RWPE2 (cell line): Measurements from ENCODE around the gene TXNIP.
A peak's percentile ranks its signal among the peaks of the same experiment; 100 is the strongest.

Source experiments
- ATAC-seq: fragments of 200-7000 bp; cut with Tn5 transposase; 3 replicates; pipeline ENCODE4 v1.9.1; 2021; ENCODE audit warnings: low read depth
- DNase-seq: peaks from one replicate; pipeline ENCODE4 v3.0.0-alpha.2; 2020; ENCODE audit warnings: low spot score
- H3K27ac ChIP-seq: fragments of 450-650 bp; 2 replicates; pipeline ENCODE4 v1.5.1; 2017; ENCODE audit warnings: mild to moderate bottlenecking; ENCODE audit not compliant: poor library complexity, severe bottlenecking
- H3K27me3 ChIP-seq: fragments of 250-450 bp; sonication (Bioruptor Pico); 2 replicates; pipeline ENCODE4 v1.5.1; 2021; ENCODE audit warnings: mild to moderate bottlenecking, moderate library complexity; ENCODE audit not compliant: insufficient read depth, poor library complexity, severe bottlenecking
- H3K36me3 ChIP-seq: fragments of 250-450 bp; sonication (Bioruptor Pico); 2 replicates; pipeline ENCODE4 v1.5.1; 2020; ENCODE audit warnings: low read depth, mild to moderate bottlenecking, moderate library complexity
- H3K4me1 ChIP-seq: fragments of 250-450 bp; sonication (Bioruptor Pico); 2 replicates; pipeline ENCODE4 v1.5.1; 2021; ENCODE audit warnings: mild to moderate bottlenecking, moderate library complexity; ENCODE audit not compliant: insufficient read depth, poor library complexity, severe bottlenecking
- H3K4me3 ChIP-seq: fragments of 250-450 bp; sonication (Bioruptor Pico); 2 replicates; pipeline ENCODE4 v1.5.1; 2021; ENCODE audit warnings: mild to moderate bottlenecking, moderate library complexity; ENCODE audit not compliant: severe bottlenecking
- H3K9me3 ChIP-seq: fragments of 250-450 bp; sonication (Bioruptor Pico); 2 replicates; pipeline ENCODE4 v1.5.1; 2021; ENCODE audit warnings: mild to moderate bottlenecking, moderate library complexity; ENCODE audit not compliant: severe bottlenecking
- TF ChIP-seq, protein P1 (sequence below): fragments of 450-650 bp; IDR thresholded peaks from one replicate; pipeline ENCODE4 v1.5.1; 2017; ENCODE audit warnings: mild to moderate bottlenecking, moderate library complexity; ENCODE audit not compliant: poor library complexity, severe bottlenecking

TXNIP gene

DNA sequence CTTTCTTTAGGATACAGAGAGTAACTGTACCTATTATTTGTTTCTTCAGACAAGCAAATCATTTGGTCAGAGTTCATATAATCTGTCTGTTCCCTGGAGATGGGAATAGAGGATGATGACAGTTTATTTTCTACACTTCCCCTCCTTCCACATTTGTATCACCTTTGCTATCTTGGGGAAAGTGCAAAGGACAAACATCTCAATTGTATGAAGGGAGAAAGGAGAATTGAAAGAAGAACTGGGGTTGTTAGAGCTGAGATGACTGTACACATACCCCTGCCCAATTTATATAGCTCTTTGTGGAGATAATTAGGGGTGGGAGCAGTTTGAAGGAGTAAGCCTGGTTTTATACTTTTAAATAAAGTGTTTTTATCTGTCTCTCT is 17.9 kb downstream of the TXNIP start:
- TF ChIP-seq, protein P1, sequence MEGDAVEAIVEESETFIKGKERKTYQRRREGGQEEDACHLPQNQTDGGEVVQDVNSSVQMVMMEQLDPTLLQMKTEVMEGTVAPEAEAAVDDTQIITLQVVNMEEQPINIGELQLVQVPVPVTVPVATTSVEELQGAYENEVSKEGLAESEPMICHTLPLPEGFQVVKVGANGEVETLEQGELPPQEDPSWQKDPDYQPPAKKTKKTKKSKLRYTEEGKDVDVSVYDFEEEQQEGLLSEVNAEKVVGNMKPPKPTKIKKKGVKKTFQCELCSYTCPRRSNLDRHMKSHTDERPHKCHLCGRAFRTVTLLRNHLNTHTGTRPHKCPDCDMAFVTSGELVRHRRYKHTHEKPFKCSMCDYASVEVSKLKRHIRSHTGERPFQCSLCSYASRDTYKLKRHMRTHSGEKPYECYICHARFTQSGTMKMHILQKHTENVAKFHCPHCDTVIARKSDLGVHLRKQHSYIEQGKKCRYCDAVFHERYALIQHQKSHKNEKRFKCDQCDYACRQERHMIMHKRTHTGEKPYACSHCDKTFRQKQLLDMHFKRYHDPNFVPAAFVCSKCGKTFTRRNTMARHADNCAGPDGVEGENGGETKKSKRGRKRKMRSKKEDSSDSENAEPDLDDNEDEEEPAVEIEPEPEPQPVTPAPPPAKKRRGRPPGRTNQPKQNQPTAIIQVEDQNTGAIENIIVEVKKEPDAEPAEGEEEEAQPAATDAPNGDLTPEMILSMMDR, result no peak
- peak overlapping the region; percentile 93 for H3K27ac ChIP-seq
- no peaks in the 10 kb centered on the region; the same call in 1 of the 2 replicates for H3K36me3 ChIP-seq
- H3K9me3 ChIP-seq, result no peaks in the 10 kb centered on the region
- H3K4me1 ChIP-seq, result peaks cover 24% of the 10 kb centered on the region
- H3K4me3 ChIP-seq, result no peak overlapping the region
- H3K27me3 ChIP-seq, result no peaks in the 10 kb centered on the region
- ATAC-seq (no peak), DNase-seq (no peak)

DNA sequence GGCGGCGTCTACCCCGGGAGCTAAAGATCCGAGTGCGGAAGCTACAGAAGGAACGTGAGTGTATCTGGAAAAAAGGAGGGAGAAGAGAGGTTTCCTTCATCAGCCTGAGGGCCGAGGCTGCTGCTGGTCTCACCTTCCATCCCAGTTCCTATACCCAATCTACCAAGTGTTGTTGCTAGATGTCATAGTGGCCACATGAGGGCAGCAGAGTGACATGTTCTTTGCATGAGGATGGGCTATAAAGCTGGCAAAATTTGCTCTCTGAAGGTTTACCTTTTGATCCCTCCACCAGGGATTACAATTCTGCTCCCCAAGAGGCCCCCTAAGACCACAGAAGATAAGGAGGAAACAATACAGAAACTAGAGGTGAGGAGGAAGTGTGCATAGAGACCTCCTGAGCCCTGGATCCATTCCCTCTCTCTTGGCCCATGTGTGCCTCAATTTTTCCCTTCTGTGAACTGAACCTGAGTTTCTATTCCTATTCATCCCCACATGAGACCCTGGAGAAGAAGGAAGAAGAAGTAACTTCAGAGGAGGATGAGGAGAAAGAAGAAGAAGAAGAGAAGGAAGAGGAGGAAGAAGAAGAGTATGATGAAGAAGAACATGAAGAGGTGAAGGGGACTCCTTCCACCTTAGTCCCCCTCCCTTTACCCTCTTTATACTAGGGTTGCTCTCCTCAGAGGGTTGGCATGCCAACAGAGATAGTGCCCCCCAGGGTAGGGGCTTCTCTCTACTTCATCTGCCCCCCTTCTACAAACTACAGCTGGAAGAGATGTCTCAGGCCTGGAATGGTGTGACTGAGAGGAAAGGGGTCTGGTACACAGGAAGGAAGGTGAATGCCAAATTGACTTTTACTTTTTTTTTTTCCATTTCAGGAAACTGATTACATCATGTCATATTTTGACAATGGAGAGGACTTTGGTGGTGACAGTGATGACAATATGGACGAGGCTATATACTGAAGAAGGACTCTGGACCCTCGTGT is 18.6 kb downstream of the TXNIP start:
- Histone ChIP-seq H3K9me3 (no peaks in the 10 kb centered on the region), H3K27me3 (no peaks in the 10 kb centered on the region), H3K36me3 (no peaks in the 10 kb centered on the region; the same call in 1 of the 2 replicates), H3K4me1 (peaks cover 24% of the 10 kb centered on the region), H3K4me3 (no peak overlapping the region), H3K27ac (peak overlapping the region; percentile 93)
- TF ChIP-seq, protein P1, result peak; percentile 90
- DNase-seq, result no peak
- ATAC-seq, result peak; percentile 60

- no peak for DNase-seq
- Histone ChIP-seq H3K4me3 (no peak overlapping the region), H3K9me3 (no peaks in the 10 kb centered on the region), H3K27ac (peak overlapping the region; percentile 93), H3K36me3 (no peaks in the 10 kb centered on the region; the same call in 1 of the 2 replicates), H3K4me1 (peaks cover 24% of the 10 kb centered on the region), H3K27me3 (no peaks in the 10 kb centered on the region)
- ATAC-seq, result no peak
- TF ChIP-seq, protein P1, result no peak
These were observed 19.4 kb downstream of the TXNIP start for GRCh38 chr1:145977016-145977415.

DNA sequence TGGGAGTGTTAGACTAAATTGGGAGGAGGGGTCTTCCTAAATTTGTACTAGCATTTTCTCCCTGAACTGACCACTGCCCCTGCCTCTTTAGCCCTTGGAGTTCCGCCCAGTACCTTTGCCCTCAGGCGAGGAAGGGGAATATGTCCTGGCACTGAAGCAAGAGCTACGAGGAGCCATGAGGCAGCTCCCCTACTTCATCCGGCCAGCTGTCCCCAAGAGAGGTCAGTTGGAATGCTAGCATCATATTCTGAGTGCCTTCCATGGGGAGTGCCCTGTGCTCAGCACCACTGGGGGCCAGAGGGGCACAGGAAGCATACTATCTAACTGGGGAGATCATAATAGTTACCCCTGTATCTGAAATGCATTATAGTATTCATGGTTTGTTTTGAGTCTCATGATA is 21.2 kb downstream of the TXNIP start:
- TF ChIP-seq, protein P1, result no peak
- Histone ChIP-seq H3K4me3 (no peak overlapping the region), H3K36me3 (no peaks in the 10 kb centered on the region; the same call in 1 of the 2 replicates), H3K27ac (no peak overlapping the region), H3K27me3 (no peaks in the 10 kb centered on the region), H3K9me3 (no peaks in the 10 kb centered on the region), H3K4me1 (peaks cover 24% of the 10 kb centered on the region)
- ATAC-seq, result no peak
- no peak for DNase-seq

- Histone ChIP-seq H3K4me1 (peaks cover 20% of the 10 kb centered on the region), H3K27ac (no peak overlapping the region), H3K9me3 (no peaks in the 10 kb centered on the region), H3K36me3 (no peaks in the 10 kb centered on the region; the same call in 1 of the 2 replicates), H3K27me3 (no peaks in the 10 kb centered on the region), H3K4me3 (no peak overlapping the region)
- ATAC-seq, result no peak
- no peak for DNase-seq
- TF ChIP-seq, protein P1, result no peak
These were observed 21.7 kb downstream of the TXNIP start for GRCh38 chr1:145974721-145975120.
